IMR-90 (cell line): ENCODE data around the gene HNRNPLL. TPM values are rescaled to one million over a fixed set of nuclear protein-coding genes. Genes with fewer than 3 reads are reported as not detected.

Experiments used
- ATAC-seq: fragments of 200-7000 bp; cut with Tn5 transposase; 2 replicates; pipeline ENCODE4 v1.9.1; 2020; ENCODE audit warnings: low read depth, mild to moderate bottlenecking, moderate library complexity
- BruUV-seq: library from RNA; stranded (reverse); fragments of 400-500 nt; replicated peaks from 2 replicates; lab custom pipeline; 2021; lab: Mats Ljungman, UMichigan
- CTCF ChIA-PET: fragments of 300-600 bp; formaldehyde crosslinking; extraction: SDS; loops from one replicate; lab custom pipeline; 2021; ENCODE audit warnings: antibody characterized with exemption; lab: Yijun Ruan, JAX
- POLR2A ChIA-PET: fragments of 300-600 bp; sonication (Branson Sonifier 250); formaldehyde crosslinking; loops from one replicate; lab custom pipeline; 2022; ENCODE audit warnings: antibody characterized with exemption; ENCODE audit not compliant: unreplicated experiment; lab: Charles Lee
- DNase-seq: peaks from one replicate; pipeline ENCODE4 v3.0.0; 2013
- H2AFZ ChIP-seq: replicated peaks from 2 replicates; pipeline ENCODE3; 2013; ENCODE audit warnings: low read length, mild to moderate bottlenecking; ENCODE audit not compliant: poor library complexity
- H2AK5ac ChIP-seq: 2 replicates; pipeline ENCODE4 v1.6.1; 2013; ENCODE audit warnings: low read depth, low read length, inconsistent platforms
- H2AK9ac ChIP-seq: replicated peaks from 2 replicates; pipeline ENCODE3; 2013; ENCODE audit warnings: mild to moderate bottlenecking, low read depth, low read length, moderate library complexity; ENCODE audit not compliant: poor library complexity
- H2BK120ac ChIP-seq: 2 replicates; pipeline ENCODE4 v1.6.1; 2013; ENCODE audit warnings: low read depth, low read length, inconsistent platforms
- H2BK15ac ChIP-seq: 3 replicates; pipeline ENCODE4 v1.6.1; 2013; ENCODE audit warnings: low read depth, low read length, inconsistent platforms
- H2BK20ac ChIP-seq: 2 replicates; pipeline ENCODE4 v1.6.1; 2013; ENCODE audit warnings: low read depth, mild to moderate bottlenecking, inconsistent platforms, low read length, moderate library complexity
- H2BK5ac ChIP-seq: 2 replicates; pipeline ENCODE4 v1.6.1; 2013; ENCODE audit warnings: mild to moderate bottlenecking, low read depth, low read length, inconsistent platforms; ENCODE audit not compliant: poor library complexity, severe bottlenecking
- H3K14ac ChIP-seq: replicated peaks from 2 replicates; pipeline ENCODE4 v1.6.1; 2013; ENCODE audit warnings: low read depth, low read length, inconsistent platforms
- H3K18ac ChIP-seq: 2 replicates; pipeline ENCODE4 v1.6.1; 2013; ENCODE audit warnings: low read depth, low read length, control low read depth
- H3K23ac ChIP-seq: 2 replicates; pipeline ENCODE4 v1.6.1; 2013; ENCODE audit warnings: low read depth, low read length, inconsistent platforms
- H3K27ac ChIP-seq: 2 replicates; pipeline ENCODE4 v1.5.1; 2013; ENCODE audit warnings: mild to moderate bottlenecking, control low read depth, low read length; ENCODE audit not compliant: insufficient read depth
- H3K27me3 ChIP-seq: 2 replicates; pipeline ENCODE4 v1.6.1; 2013; ENCODE audit warnings: low read length; ENCODE audit not compliant: control insufficient read depth, insufficient read depth
- H3K36me3 ChIP-seq: 2 replicates; pipeline ENCODE4 v1.6.1; 2013; ENCODE audit warnings: low read length, mixed read lengths; ENCODE audit not compliant: control insufficient read depth, insufficient read depth
- H3K4ac ChIP-seq: 2 replicates; pipeline ENCODE4 v1.6.1; 2013; ENCODE audit warnings: low read depth, low read length, inconsistent platforms
- H3K4me1 ChIP-seq: 2 replicates; pipeline ENCODE4 v1.6.1; 2013; ENCODE audit warnings: low read length, mixed read lengths; ENCODE audit not compliant: control insufficient read depth, insufficient read depth
- H3K4me2 ChIP-seq: 2 replicates; pipeline ENCODE4 v1.6.1; 2013; ENCODE audit warnings: low read depth, mild to moderate bottlenecking, control low read depth, low read length, moderate library complexity
- H3K4me3 ChIP-seq: 2 replicates; pipeline ENCODE4 v1.5.1; 2013; ENCODE audit warnings: low read depth, mild to moderate bottlenecking, control low read depth, low read length, moderate library complexity; ENCODE audit not compliant: insufficient read depth
- H3K56ac ChIP-seq: 2 replicates; pipeline ENCODE4 v1.6.1; 2013; ENCODE audit warnings: low read length, inconsistent platforms; ENCODE audit not compliant: insufficient read depth; ENCODE audit errors: extremely low read depth
- H3K79me1 ChIP-seq, 2 experiments: 2 replicates each; pipeline ENCODE4 v1.6.1; 2013; ENCODE audit warnings: low read length in 2 of 2, inconsistent platforms in 1 of 2, low read depth in 1 of 2
- H3K9ac ChIP-seq: 2 replicates; pipeline ENCODE4 v1.6.1; 2013; ENCODE audit warnings: low read depth, low read length, control low read depth
- H3K9me1 ChIP-seq: 2 replicates; pipeline ENCODE4 v1.6.1; 2013; ENCODE audit warnings: low read length, inconsistent platforms; ENCODE audit not compliant: insufficient read depth
- H3K9me3 ChIP-seq: 2 replicates; pipeline ENCODE4 v1.6.1; 2013; ENCODE audit warnings: low read length; ENCODE audit not compliant: control insufficient read depth, insufficient read depth
- H4K20me1 ChIP-seq: 2 replicates; pipeline ENCODE4 v1.6.1; 2013; ENCODE audit warnings: low read length, inconsistent platforms; ENCODE audit not compliant: insufficient read depth
- H4K5ac ChIP-seq: 2 replicates; pipeline ENCODE4 v1.6.1; 2013; ENCODE audit warnings: mild to moderate bottlenecking, low read depth, low read length, control low read depth
- H4K8ac ChIP-seq, 2 experiments: 2 replicates each; pipeline ENCODE4 v1.6.1; 2013; ENCODE audit warnings: low read depth in 2 of 2, low read length in 2 of 2, control low read depth in 1 of 2, inconsistent platforms in 1 of 2
- H4K91ac ChIP-seq: 2 replicates; pipeline ENCODE4 v1.6.1; 2013; ENCODE audit warnings: low read depth, low read length, inconsistent platforms; ENCODE audit not compliant: insufficient read depth
- CEBPB ChIP-seq: IDR thresholded peaks from 2 replicates; pipeline ENCODE4 v1.6.1; 2012; ENCODE audit warnings: low read depth, low read length, improper control_type of control experiment
- CHD1 ChIP-seq: IDR thresholded peaks from 2 replicates; pipeline ENCODE4 v1.6.1; 2012; ENCODE audit warnings: low read depth, low read length, improper control_type of control experiment
- MAZ ChIP-seq: IDR thresholded peaks from 2 replicates; pipeline ENCODE4 v1.6.1; 2012; ENCODE audit warnings: low read depth, mild to moderate bottlenecking, low read length, improper control_type of control experiment, moderate library complexity, borderline replicate concordance
- MXI1 ChIP-seq: IDR thresholded peaks from 2 replicates; pipeline ENCODE4 v1.6.1; 2012; ENCODE audit warnings: low read depth, mild to moderate bottlenecking, low read length, moderate library complexity, borderline replicate concordance
- RCOR1 ChIP-seq: IDR thresholded peaks from 2 replicates; pipeline ENCODE4 v1.6.1; 2012; ENCODE audit warnings: mild to moderate bottlenecking, low read length, improper control_type of control experiment; ENCODE audit not compliant: insufficient replicate concordance
- WGBS, 2 experiments: methylation state at CpG; one replicate each; pipeline versions ENCODE4 v1.1.5 to v1.1.7; 2013; ENCODE audit warnings: missing lambda C conversion rate in 2 of 2; ENCODE audit not compliant: insufficient read length in 1 of 2; ENCODE audit errors: extremely low coverage in 2 of 2; 5-methylcytosine and 5-hydroxymethylcytosine counted together
- dilution Hi-C: fragments of 300-500 bp; cut with HindIII; formaldehyde crosslinking; loops from one replicate; pipeline ENCODE4 v1.14.3; 2018; ENCODE audit warnings: low sequenced_read_pairs; ENCODE audit not compliant: unreplicated experiment
- in situ Hi-C: fragments of 300-500 bp; cut with MboI; formaldehyde crosslinking; loops from 3 replicates; pipeline ENCODE4 v1.14.3; 2019; ENCODE audit warnings: low sequenced_read_pairs, inconsistent platforms, mixed read lengths
- intact Hi-C: fragments of 100-400 bp; cut with micrococcal nuclease; formaldehyde crosslinking; loops from 2 replicates; pipeline ENCODE4 v1.10.0; 2022
- polyA plus RNA-seq, 3 experiments: library from polyadenylated mRNA; depleted of rRNA; stranded (reverse); fragments of >200 nt; gene quantifications; 2 replicates each; pipeline ENCODE4 v1.2.3, GENCODE V29; 2012; ENCODE audit warnings: low replicate concordance in 1 of 3
- total RNA-seq: library from RNA; depleted of rRNA; stranded (reverse); fragments of >200 nt; gene quantifications from 2 replicates; pipeline ENCODE4 v1.2.3, GENCODE V29; 2012

HNRNPLL gene
- total and polyA plus RNA-seq, 2 of the 4 experiments (the other 2 are of a cell fraction) = 23.7 to 53.1 TPM

- POLR2A ChIA-PET = no interaction called here
- CTCF ChIA-PET = interaction anchor here (1.8 kb wide), 1 partner anchor 11 kb away, joined by 5 read pairs; no protein-coding TSS in a partner anchor
- H3K18ac ChIP-seq = no peak overlapping the region
- no peak overlapping the region for H4K91ac ChIP-seq
- no peak overlapping the region for H3K4me2 ChIP-seq
- TF ChIP-seq RCOR1 (no peak), CEBPB (no peak), CHD1 (no peak), MAZ (no peak), MXI1 (no peak)
- no peaks in the 10 kb centered on the region for H3K9me3 ChIP-seq
- no peak overlapping the region for H3K9ac ChIP-seq
- H3K14ac ChIP-seq = no peak overlapping the region
- peaks cover 23% of the 10 kb centered on the region for H3K36me3 ChIP-seq
- H3K27ac ChIP-seq = no peak overlapping the region
- H3K4me1 ChIP-seq = no peaks in the 10 kb centered on the region
- H2BK5ac ChIP-seq = no peak overlapping the region
- H2AFZ ChIP-seq = no peak overlapping the region
- WGBS, 2 experiments = no CpG with 5 or more reads among the region's 4 CpGs
- no peak overlapping the region for H4K8ac ChIP-seq
- ATAC-seq = no peak
- in situ Hi-C loops = no loop called here
- H2AK9ac ChIP-seq = no peak overlapping the region
- H3K56ac ChIP-seq = no peak overlapping the region
- no peaks in the 10 kb centered on the region for H3K27me3 ChIP-seq
- DNase-seq = no peak
- H2AK5ac ChIP-seq = no peak overlapping the region
- no peak overlapping the region for H2BK15ac ChIP-seq
- no peak overlapping the region for H3K4ac ChIP-seq
- dilution Hi-C loops = loop anchor here (25.0 kb wide), 1 partner anchor 166 kb away; no protein-coding TSS in a partner anchor
- intact Hi-C loops = no loop called here
- no peak overlapping the region for H4K5ac ChIP-seq
- H3K4me3 ChIP-seq = no peak overlapping the region
- no peak overlapping the region for H2BK120ac ChIP-seq
- no TSS peak for BruUV-seq
- no peaks in the 10 kb centered on the region for H3K9me1 ChIP-seq
- no peak overlapping the region for H2BK20ac ChIP-seq
- H4K20me1 ChIP-seq = peaks cover 6% of the 10 kb centered on the region; the same call in 1 of the 2 replicates
- no peak overlapping the region for H3K23ac ChIP-seq
- H3K79me1 ChIP-seq = peaks cover 21 to 27% of the 10 kb centered on the region in 2 experiments
Observed at GRCh38 chr2:38571193-38571592, 31.5 kb downstream of the HNRNPLL start.
